ENCODE data around the gene CPT1B.
"Not testable (repeated sequence)": the region's sequence is repeated elsewhere in the genome, so short reads cannot be mapped to it uniquely, and the experiment has no call there.

The CPT1B gene

GRCh38 chr22:50577987-50578775, at the start of gene CPT1B:
Gene CPT1B (minus strand): TSS chr22:50578427. CDS start chr22:50577915, 512 bp downstream.
- no peak for TF ChIP-seq ZNF274 (IDR thresholded peaks at IDR 0.05; ENCODE audit: low read depth, low read length)
- H3K4me3 ChIP-seq (ENCODE audit: low read length): no peak within 1 kb of the TSS

GRCh38 chr22:50626850-50627641, 48.8 kb upstream of the CPT1B start:
- H3K4me3 ChIP-seq (ENCODE audit: low read length): peak overlapping the region; percentile 83
- TF ChIP-seq ZNF274 (IDR thresholded peaks at IDR 0.05; ENCODE audit: low read depth, low read length): no peak

GRCh38 chr22:50626314-50626849, 48.2 kb upstream of the CPT1B start:
- H3K4me3 ChIP-seq (ENCODE audit: low read length): no peak overlapping the region
- no peak for TF ChIP-seq ZNF274 (IDR thresholded peaks at IDR 0.05; ENCODE audit: low read depth, low read length)

GRCh38 chr22:50625568-50626313, 47.5 kb upstream of the CPT1B start:
- no peak for TF ChIP-seq ZNF274 (IDR thresholded peaks at IDR 0.05; ENCODE audit: low read depth, low read length)
- no peak overlapping the region for H3K4me3 ChIP-seq (ENCODE audit: low read length)

GRCh38 chr22:50625131-50625567, 46.9 kb upstream of the CPT1B start:
- TF ChIP-seq ZNF274 (IDR thresholded peaks at IDR 0.05; ENCODE audit: low read depth, low read length): no peak
- no peak overlapping the region for H3K4me3 ChIP-seq (ENCODE audit: low read length)

GRCh38 chr22:50624347-50625130, 46.3 kb upstream of the CPT1B start:
- no peak overlapping the region for H3K4me3 ChIP-seq (ENCODE audit: low read length)
- no peak for TF ChIP-seq ZNF274 (IDR thresholded peaks at IDR 0.05; ENCODE audit: low read depth, low read length)

- TF ChIP-seq ZNF274 (IDR thresholded peaks at IDR 0.05; ENCODE audit: low read depth, low read length): no peak
- no peak overlapping the region for H3K4me3 ChIP-seq (ENCODE audit: low read length)
Observed at GRCh38 chr22:50622723-50623327, 44.6 kb upstream of the CPT1B start.

- no peak for TF ChIP-seq ZNF274 (IDR thresholded peaks at IDR 0.05; ENCODE audit: low read depth, low read length)
- H3K4me3 ChIP-seq (ENCODE audit: low read length): peak overlapping the region; percentile 55; the same call in 1 of the 2 replicates
Observed at GRCh38 chr22:50621948-50622722, 43.9 kb upstream of the CPT1B start.

GRCh38 chr22:50621356-50621880, 43.2 kb upstream of the CPT1B start:
- peak overlapping the region; percentile 55; the same call in 1 of the 2 replicates for H3K4me3 ChIP-seq (ENCODE audit: low read length)
- TF ChIP-seq ZNF274 (IDR thresholded peaks at IDR 0.05; ENCODE audit: low read depth, low read length): no peak

GRCh38 chr22:50620593-50621355, 42.5 kb upstream of the CPT1B start:
- H3K4me3 ChIP-seq (ENCODE audit: low read length): peak overlapping the region; percentile 55; the same call in 1 of the 2 replicates
- TF ChIP-seq ZNF274 (IDR thresholded peaks at IDR 0.05; ENCODE audit: low read depth, low read length): no peak

- H3K4me3 ChIP-seq (ENCODE audit: low read length): not testable (repeated sequence)
Observed at GRCh38 chr22:50614296-50614695, 36.1 kb upstream of the CPT1B start.

Measured in GM08714 (cell line).